Stimulated activated CD4-positive, alpha-beta T cell treated with anti-CD3 and anti-CD28 coated beads, Interleukin-4, amount 100 ng/mL, for 48 hours (primary cell): ENCODE measurements around the gene ZNF407.

Source experiments
- DNase-seq, 2 donors: peaks; one replicate each; pipeline ENCODE4 v3.0.0-alpha.2; 2020; ENCODE audit warnings: low read depth in 2 of 2

The ZNF407 gene

GRCh38 chr18:74788657-74789056 lies 191.0 kb downstream of the ZNF407 start:
- DNase-seq: no peak

DNA sequence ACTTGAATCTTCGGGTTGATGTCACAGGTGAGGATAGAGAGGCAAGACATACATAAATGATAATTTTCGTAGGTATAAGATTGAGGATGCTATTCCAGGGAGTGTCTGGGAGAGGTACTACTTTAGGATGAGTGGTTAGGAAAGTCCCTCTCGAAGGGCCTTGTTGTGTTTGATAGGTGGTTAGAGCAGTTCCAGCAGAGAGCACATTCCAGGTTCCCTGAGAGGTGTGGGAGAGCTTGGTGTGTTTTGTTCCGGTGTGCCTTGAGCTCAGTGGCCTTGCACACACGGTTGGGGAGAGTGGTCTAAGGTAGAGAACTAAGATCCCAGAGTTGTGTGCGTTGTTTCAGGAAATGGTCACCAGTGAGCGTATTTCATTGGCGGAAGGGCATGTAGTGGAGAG lies 191.4 kb downstream of the ZNF407 start:
- DNase-seq: no peak

- DNase-seq: no peak
Measured at GRCh38 chr18:74790451-74790850, 192.8 kb downstream of the ZNF407 start.

DNA sequence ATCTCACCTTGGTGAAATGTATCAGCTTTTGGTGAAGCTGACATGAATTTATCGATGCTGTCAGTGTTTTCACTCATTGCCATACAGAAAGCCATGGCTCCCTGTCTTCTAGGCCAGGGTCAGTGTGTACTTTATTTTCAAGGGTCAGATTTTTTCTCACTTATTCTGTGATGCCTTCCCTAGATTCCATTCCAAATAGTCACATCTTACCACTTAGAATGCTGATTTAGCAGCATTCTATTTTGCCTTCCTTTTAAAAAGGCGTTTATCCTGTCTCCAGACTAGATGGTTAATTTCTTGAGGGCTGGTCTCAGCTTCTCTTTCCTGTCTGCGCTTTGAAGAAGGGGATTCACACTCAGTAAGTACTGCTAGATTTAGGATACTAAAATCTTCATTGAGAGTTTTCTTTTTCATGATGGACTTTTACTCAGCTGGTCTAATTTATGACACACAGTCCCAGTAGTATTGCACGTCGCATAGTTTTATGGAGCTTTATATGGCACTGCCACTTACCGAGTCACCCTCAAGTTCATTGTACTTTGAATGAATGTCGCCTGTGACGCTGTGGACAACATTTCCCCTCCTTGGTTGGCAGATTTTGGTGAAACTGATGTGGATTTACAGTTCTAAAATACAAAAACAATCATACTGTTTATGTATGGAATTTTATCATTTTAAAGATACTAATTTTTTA lies 194.0 kb downstream of the ZNF407 start:
- DNase-seq: no peak

DNA sequence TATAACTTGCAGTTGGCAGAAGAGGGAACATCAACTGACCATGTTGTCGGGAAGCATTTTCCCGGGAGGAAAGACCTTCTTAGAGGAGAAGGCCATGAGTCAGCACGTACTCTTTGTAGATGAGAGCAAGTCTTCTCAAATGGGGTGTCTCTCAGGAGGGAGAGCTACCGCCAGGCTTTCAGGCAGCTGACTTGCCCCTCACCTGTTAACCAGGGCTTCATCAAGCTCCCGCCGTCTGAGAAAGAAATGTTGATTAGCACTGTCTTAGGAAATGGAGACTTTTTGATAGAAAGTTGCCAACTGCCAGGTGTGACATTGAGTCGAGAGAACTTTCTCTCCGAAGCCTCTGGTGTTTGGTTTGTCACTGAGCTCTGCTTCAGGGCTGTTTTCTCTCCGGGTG lies 196.1 kb downstream of the ZNF407 start:
- DNase-seq: no peak

GRCh38 chr18:74795751-74796150 lies 198.1 kb downstream of the ZNF407 start:
- no peak for DNase-seq

- no peak for DNase-seq
Measured at GRCh38 chr18:74796211-74796610, 198.5 kb downstream of the ZNF407 start.

DNA sequence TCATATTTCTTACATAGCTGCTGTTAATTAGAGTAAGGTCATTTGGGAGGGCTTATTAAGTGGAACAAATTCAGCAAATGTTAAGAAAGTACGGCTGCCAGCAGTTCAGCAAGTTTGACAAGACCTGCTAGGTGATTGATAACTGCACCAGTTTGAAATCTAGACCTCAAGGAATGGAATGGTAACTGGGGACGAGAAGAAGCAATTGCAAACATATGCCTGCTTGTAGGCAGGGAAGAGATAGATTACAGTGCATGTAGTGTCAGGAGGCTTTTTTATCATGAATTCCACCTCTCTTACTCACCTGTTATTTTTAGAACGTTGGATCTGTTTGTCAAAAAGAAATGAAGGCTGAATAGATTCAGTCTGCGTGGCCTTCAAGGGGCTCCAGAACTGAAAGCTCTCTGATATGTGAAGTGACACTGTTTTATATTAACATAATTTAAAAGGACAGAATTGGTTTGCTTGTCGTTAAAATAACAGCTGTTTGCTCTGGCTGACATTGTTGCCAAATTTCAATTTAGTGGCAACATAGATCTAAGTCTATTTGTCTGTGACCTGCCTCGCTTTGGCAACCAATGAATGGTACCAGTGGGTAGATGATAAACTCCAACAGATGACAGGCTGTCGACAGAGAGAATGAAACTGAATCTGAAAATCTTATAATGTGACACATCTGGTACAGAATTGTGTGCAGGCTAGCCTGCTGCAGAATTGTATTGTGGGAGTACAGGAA lies 199.3 kb downstream of the ZNF407 start:
- DNase-seq: no peak

DNA sequence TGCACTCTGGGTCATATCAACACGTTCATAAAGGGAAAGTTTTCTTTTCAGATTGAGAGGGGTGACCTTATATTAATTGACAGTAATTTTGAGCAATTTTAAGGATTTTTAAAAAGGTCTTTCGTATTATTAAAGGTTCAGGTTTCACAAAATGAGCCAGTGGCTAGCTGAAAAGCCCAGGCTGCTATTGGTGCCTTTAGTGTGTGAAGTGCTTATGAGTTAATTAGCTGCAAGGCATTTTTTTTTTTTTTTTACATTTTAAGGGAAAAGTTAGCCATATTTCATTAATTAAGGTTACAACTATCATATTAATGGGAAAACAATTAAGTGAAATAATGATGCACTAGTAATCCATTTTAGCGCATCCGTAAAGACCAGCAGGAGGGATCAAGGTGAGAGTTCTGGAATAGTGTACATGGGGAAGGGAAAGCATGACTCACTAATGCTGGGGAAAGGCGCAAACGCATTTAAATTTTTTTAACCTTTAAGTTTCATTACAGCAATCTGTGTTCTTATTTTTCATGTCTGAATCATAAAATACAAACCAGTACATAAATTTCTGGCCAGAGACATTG lies 200.0 kb downstream of the ZNF407 start:
- DNase-seq: no peak

- DNase-seq: no peak
Measured at GRCh38 chr18:74799542-74799941, 201.9 kb downstream of the ZNF407 start.

DNA sequence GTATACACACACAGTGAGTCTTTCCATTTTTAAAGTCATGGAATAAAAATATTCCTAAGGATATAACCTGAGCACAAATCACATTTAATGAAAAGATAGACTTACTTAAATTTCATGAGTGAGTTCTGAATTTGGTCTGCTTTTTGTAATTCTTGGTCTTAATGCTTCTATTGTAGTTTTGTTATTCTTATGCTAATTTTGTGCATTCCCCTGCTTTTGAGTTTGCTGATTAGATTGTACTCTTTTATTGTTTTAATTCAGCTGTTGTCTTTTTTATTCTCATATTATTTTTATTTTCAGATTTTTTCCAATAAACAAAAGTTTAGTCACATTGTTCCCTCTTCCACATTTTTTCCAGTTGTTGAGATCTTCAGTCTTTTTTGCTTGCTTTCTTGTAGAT lies 202.4 kb downstream of the ZNF407 start:
- no peak for DNase-seq

- DNase-seq: no peak
Measured at GRCh38 chr18:74803117-74803516, 205.4 kb downstream of the ZNF407 start.

GRCh38 chr18:74803769-74804168 lies 206.1 kb downstream of the ZNF407 start:
- DNase-seq: no peak

DNA sequence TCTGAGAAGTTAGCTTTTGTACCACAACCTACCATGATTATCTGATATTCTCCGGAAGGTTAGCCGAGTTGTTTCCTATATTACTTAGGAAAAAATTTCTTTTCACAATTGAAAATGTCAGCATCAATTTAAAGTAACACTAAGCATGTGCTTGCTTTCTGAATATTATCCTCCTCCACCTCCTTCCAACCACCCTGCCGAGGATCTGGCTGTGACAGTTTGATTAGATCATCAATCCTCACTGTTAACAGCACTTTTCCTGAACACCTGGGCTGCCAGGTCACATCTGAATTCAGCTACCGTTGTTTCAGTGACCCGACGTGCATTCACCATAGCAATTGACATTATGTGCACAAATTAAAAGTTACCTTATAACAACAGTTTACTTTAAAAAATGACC lies 207.0 kb downstream of the ZNF407 start:
- DNase-seq: no peak

GRCh38 chr18:74806073-74806472 lies 208.4 kb downstream of the ZNF407 start:
- no peak for DNase-seq

GRCh38 chr18:74806700-74807416 lies 209.2 kb downstream of the ZNF407 start:
- DNase-seq: no peak

- no peak for DNase-seq
Measured at GRCh38 chr18:74817576-74817975, 219.9 kb downstream of the ZNF407 start.

DNA sequence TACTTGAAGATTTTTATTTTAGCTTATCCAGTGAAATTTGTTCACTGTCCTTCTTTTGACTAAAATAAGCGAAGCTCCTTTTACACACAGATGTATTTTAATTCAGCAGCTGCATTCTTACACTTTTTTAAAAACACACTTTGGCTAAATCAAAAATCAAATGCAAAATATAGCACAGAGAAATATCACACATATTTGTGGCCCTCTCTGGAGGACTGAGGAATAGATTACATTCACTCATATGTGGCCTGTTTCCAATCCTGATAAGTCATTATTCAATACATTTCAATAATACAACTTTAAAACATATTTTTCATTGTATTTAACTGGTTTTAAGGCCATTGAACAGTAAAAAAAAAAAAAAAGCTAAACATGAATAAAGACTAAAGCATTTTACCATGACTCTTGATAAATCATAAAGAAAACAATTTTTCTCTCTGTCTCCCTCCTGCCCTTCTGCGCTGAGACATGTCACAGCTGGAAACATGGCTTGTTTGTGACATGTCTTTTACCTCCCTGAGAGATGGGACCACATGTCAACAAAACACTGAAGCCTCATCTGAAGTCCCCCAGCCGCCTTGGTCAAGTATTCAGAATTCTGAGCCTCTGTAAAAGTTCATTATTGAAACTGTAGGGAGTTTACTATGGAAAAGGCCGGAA lies 221.0 kb downstream of the ZNF407 start:
- DNase-seq: no peak

GRCh38 chr18:74819433-74820059 lies 221.9 kb downstream of the ZNF407 start:
- no peak for DNase-seq

DNA sequence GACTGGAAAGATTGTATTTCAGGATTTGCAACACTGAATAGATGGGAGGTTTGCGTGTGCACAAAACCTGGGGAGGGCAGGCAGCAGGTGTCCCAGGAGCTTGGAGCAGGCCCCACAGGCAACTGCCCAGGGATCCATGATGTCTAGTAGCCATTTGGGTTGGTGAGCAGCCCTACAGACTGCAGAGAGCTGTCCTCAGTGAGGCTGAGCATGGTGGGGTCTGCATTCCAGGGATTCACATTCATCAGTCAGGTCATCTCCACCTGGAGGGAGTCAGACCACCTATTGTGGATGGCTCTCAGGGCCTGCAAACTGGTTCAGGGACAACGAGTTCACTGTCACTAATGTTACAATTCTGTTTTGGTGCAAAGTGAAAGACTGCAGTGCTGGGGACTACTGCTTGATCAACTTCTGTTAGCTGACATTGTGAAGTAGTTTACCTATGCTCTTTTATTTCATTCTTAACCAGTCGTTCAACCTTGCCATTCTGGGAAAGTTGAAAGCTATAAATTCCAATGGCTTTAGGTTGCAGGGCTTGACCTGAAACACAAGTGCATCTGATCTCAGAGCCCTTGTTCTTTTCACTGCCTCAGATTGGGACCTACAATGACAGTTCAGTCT lies 222.6 kb downstream of the ZNF407 start:
- no peak for DNase-seq

- no peak for DNase-seq
Measured at GRCh38 chr18:74825460-74825859, 227.8 kb downstream of the ZNF407 start.
